Parathyroid adenoma (tissue), 2 donors: ENCODE data around the gene QDPR.

Experiments
- H2AFZ ChIP-seq: fragments of 300-600 bp; sonication (generic); one replicate; pipeline ENCODE4 v1.7.0; 2017; ENCODE audit warnings: antibody characterized with exemption, mild to moderate bottlenecking
- H3K27ac ChIP-seq: fragments of 300-600 bp; sonication (generic); one replicate; pipeline ENCODE4 v1.7.0; 2017
- H3K27me3 ChIP-seq: fragments of 300-600 bp; sonication (generic); one replicate; pipeline ENCODE4 v1.7.0; 2017; ENCODE audit warnings: low read length; ENCODE audit not compliant: control insufficient read depth, insufficient read depth
- H3K36me3 ChIP-seq: fragments of 300-600 bp; sonication (generic); one replicate; pipeline ENCODE4 v1.7.0; 2017; ENCODE audit warnings: low read length; ENCODE audit not compliant: control insufficient read depth, insufficient read depth
- H3K4me1 ChIP-seq: fragments of 300-600 bp; sonication (generic); one replicate; pipeline ENCODE4 v1.7.0; 2017; ENCODE audit warnings: control low read depth
- H3K4me2 ChIP-seq: fragments of 300-600 bp; sonication (generic); one replicate; pipeline ENCODE4 v1.7.0; 2017; ENCODE audit warnings: low read length
- H3K4me3 ChIP-seq: fragments of 300-600 bp; sonication (generic); one replicate; pipeline ENCODE4 v1.7.0; 2017; ENCODE audit warnings: low read depth, low read length
- H3K79me2 ChIP-seq: fragments of 300-600 bp; sonication (generic); one replicate; pipeline ENCODE4 v1.7.0; 2017; ENCODE audit warnings: control low read depth
- H3K9ac ChIP-seq: fragments of 300-600 bp; sonication (generic); one replicate; pipeline ENCODE4 v1.7.0; 2017; ENCODE audit warnings: mild to moderate bottlenecking
- H3K9me3 ChIP-seq: fragments of 300-600 bp; sonication (generic); one replicate; pipeline ENCODE4 v1.7.0; 2017; ENCODE audit warnings: low read length; ENCODE audit not compliant: control insufficient read depth
- CTCF ChIP-seq: fragments of 300-600 bp; sonication (generic); IDR thresholded peaks from one replicate; pipeline ENCODE4 v1.7.0; 2017; ENCODE audit warnings: antibody characterized with exemption, mild to moderate bottlenecking
- donor health status: primary hyperparathyroidism.

Gene QDPR

GRCh38 chr4:17531538-17532285, 19.8 kb upstream of the QDPR start:
- Histone ChIP-seq H3K79me2 (no peaks in the 10 kb centered on the region), H3K4me1 (no peaks in the 10 kb centered on the region), H3K9me3 (no peaks in the 10 kb centered on the region), H3K27ac (no peak overlapping the region), H3K4me3 (no peak overlapping the region), H3K36me3 (no peaks in the 10 kb centered on the region), H2AFZ (no peak overlapping the region), H3K27me3 (no peaks in the 10 kb centered on the region), H3K9ac (no peak overlapping the region), H3K4me2 (no peak overlapping the region)
- no peak for TF ChIP-seq CTCF

GRCh38 chr4:17528551-17529165, 16.8 kb upstream of the QDPR start:
- Histone ChIP-seq H3K9ac (no peak overlapping the region), H3K4me1 (no peaks in the 10 kb centered on the region), H3K4me2 (no peak overlapping the region), H2AFZ (no peak overlapping the region), H3K9me3 (no peaks in the 10 kb centered on the region), H3K27me3 (no peaks in the 10 kb centered on the region), H3K4me3 (no peak overlapping the region), H3K36me3 (no peaks in the 10 kb centered on the region), H3K27ac (no peak overlapping the region), H3K79me2 (no peaks in the 10 kb centered on the region)
- no peak for TF ChIP-seq CTCF

GRCh38 chr4:17526695-17527477, 15.0 kb upstream of the QDPR start:
- H3K36me3 ChIP-seq = no peaks in the 10 kb centered on the region
- no peak overlapping the region for H3K4me3 ChIP-seq
- no peak overlapping the region for H3K9ac ChIP-seq
- no peak overlapping the region for H2AFZ ChIP-seq
- no peak overlapping the region for H3K4me2 ChIP-seq
- no peak overlapping the region for H3K27ac ChIP-seq
- H3K79me2 ChIP-seq = no peaks in the 10 kb centered on the region
- TF ChIP-seq CTCF = no peak
- H3K27me3 ChIP-seq = no peaks in the 10 kb centered on the region
- H3K4me1 ChIP-seq = no peaks in the 10 kb centered on the region
- H3K9me3 ChIP-seq = no peaks in the 10 kb centered on the region

GRCh38 chr4:17523662-17524061, 11.8 kb upstream of the QDPR start:
- no peaks in the 10 kb centered on the region for H3K36me3 ChIP-seq
- H3K4me1 ChIP-seq = no peaks in the 10 kb centered on the region
- no peaks in the 10 kb centered on the region for H3K27me3 ChIP-seq
- H3K9me3 ChIP-seq = no peaks in the 10 kb centered on the region
- H3K4me2 ChIP-seq = no peak overlapping the region
- no peak overlapping the region for H3K4me3 ChIP-seq
- H3K9ac ChIP-seq = no peak overlapping the region
- H2AFZ ChIP-seq = no peak overlapping the region
- no peaks in the 10 kb centered on the region for H3K79me2 ChIP-seq
- H3K27ac ChIP-seq = no peak overlapping the region
- no peak for TF ChIP-seq CTCF
